HCT116 (cell line): Measurements from ENCODE around the gene ZBTB16. TPM values are rescaled to one million over a fixed set of nuclear protein-coding genes. Genes with fewer than 3 reads are reported as not detected.

Experiments
- ATAC-seq: fragments of 200-7000 bp; cut with Tn5 transposase; 2 replicates; pipeline ENCODE4 v1.9.1; 2020; ENCODE audit warnings: mild to moderate bottlenecking, moderate library complexity
- BruUV-seq: library from RNA; stranded (reverse); fragments of 400-500 nt; replicated peaks from 2 replicates; lab custom pipeline; 2021; lab: Mats Ljungman, UMichigan
- CTCF ChIA-PET: fragments of 300-600 bp; sonication (Branson Sonifier 250); formaldehyde crosslinking; loops from one replicate; lab custom pipeline; 2021; ENCODE audit warnings: antibody characterized with exemption; lab: Charles Lee
- POLR2A ChIA-PET: fragments of 300-600, 350-600 bp; sonication (Branson Sonifier 250); formaldehyde crosslinking; loops from one replicate; lab custom pipeline; 2021; ENCODE audit warnings: antibody characterized with exemption; lab: Charles Lee
- RAD21 ChIA-PET, 2 experiments: fragments of 300-600 bp; sonication (Branson Sonifier 250); formaldehyde crosslinking; loops; one replicate each; lab custom pipeline; 2023; ENCODE audit warnings: low total read pairs in 2 of 2; ENCODE audit not compliant: uncharacterized antibody in 2 of 2, unreplicated experiment in 2 of 2, low non-redundant PET in 1 of 2; lab: Charles Lee
- DNase-seq: peaks from one replicate; pipeline ENCODE4 v3.0.0-alpha.2; 2010; ENCODE audit warnings: low read depth, low spot score
- H2AFZ ChIP-seq: fragments of 200-600 bp; shearing (Covaris generic), sonication (generic); 2 replicates; pipeline ENCODE4 v1.6.1; 2017; ENCODE audit warnings: low read depth, mixed run types, mixed read lengths, antibody characterized with exemption, low read length; ENCODE audit not compliant: poor library complexity, severe bottlenecking
- H3K27ac ChIP-seq: 2 replicates; pipeline ENCODE4 v1.5.1; 2012; ENCODE audit warnings: low read depth, low read length
- H3K27me3 ChIP-seq: fragments of 200-600 bp; sonication (generic); 2 replicates; pipeline ENCODE4 v1.6.1; 2016; ENCODE audit warnings: mixed run types, low read length, mixed read lengths; ENCODE audit not compliant: insufficient read depth
- H3K36me3 ChIP-seq, 2 experiments: fragments of 200-500 bp in 1 of 2; fragments of 200-600 bp in 1 of 2; sonication (Bioruptor generic) in 1 of 2; sonication (generic) in 1 of 2; 2 replicates each; pipeline versions ENCODE4 v1.5.1 to v1.6.1; 2014 to 2016; ENCODE audit warnings: low read length in 2 of 2, inconsistent platforms in 1 of 2, mixed read lengths in 1 of 2, mixed run types in 1 of 2; ENCODE audit not compliant: insufficient read depth in 2 of 2, control insufficient read depth in 1 of 2
- H3K4me1 ChIP-seq, 2 experiments: fragments of 200-600 bp in 1 of 2; sonication (generic) in 1 of 2; 2 replicates each; pipeline versions ENCODE4 v1.5.1 to v1.6.1; 2012 to 2017; ENCODE audit warnings: low read length in 2 of 2, inconsistent platforms in 1 of 2, mild to moderate bottlenecking in 1 of 2, mixed read lengths in 1 of 2, mixed run types in 1 of 2, moderate library complexity in 1 of 2; ENCODE audit not compliant: insufficient read depth in 2 of 2, control insufficient read depth in 1 of 2
- H3K4me2 ChIP-seq: fragments of 200-600 bp; sonication (generic); 2 replicates; pipeline ENCODE4 v1.6.1; 2017; ENCODE audit warnings: mixed run types, low read length, mixed read lengths
- H3K4me3 ChIP-seq, 2 experiments: fragments of 200-600 bp in 1 of 2; sonication (generic) in 1 of 2; replicated peaks in 1 of 2; 2 replicates each; pipeline ENCODE4 v1.5.1; 2011 to 2016; ENCODE audit warnings: low read length in 2 of 2, control low read depth in 1 of 2, low read depth in 1 of 2, mild to moderate bottlenecking in 1 of 2, mixed read lengths in 1 of 2, mixed run types in 1 of 2
- H3K79me2 ChIP-seq: fragments of 200-600 bp; sonication (generic); 2 replicates; pipeline ENCODE4 v1.6.1; 2017; ENCODE audit warnings: mild to moderate bottlenecking, mixed run types, low read length, moderate library complexity, mixed read lengths; ENCODE audit not compliant: insufficient read depth
- H3K9ac ChIP-seq: fragments of 200-600 bp; sonication (generic); 2 replicates; pipeline ENCODE4 v1.6.1; 2016; ENCODE audit warnings: low read length, mixed read lengths
- H3K9me2 ChIP-seq: fragments of 200-600 bp; sonication (generic), shearing (Covaris generic); 2 replicates; pipeline ENCODE4 v1.6.1; 2017; ENCODE audit warnings: mixed run types, mild to moderate bottlenecking, moderate library complexity; ENCODE audit not compliant: insufficient read depth
- H3K9me3 ChIP-seq, 2 experiments: fragments of 200-500 bp in 1 of 2; fragments of 200-600 bp in 1 of 2; sonication (Bioruptor generic) in 1 of 2; sonication (generic) in 1 of 2; 2 replicates each; pipeline ENCODE4 v1.6.1; 2014 to 2017; ENCODE audit warnings: low read length in 2 of 2, mixed read lengths in 2 of 2, inconsistent platforms in 1 of 2, low read depth in 1 of 2, mild to moderate bottlenecking in 1 of 2, mixed run types in 1 of 2, moderate library complexity in 1 of 2; ENCODE audit not compliant: control insufficient read depth in 1 of 2, insufficient read depth in 1 of 2
- H4K20me1 ChIP-seq: fragments of 200-600 bp; sonication (generic), shearing (Covaris generic); 2 replicates; pipeline ENCODE4 v1.6.1; 2017; ENCODE audit warnings: mixed run types, mild to moderate bottlenecking, moderate library complexity; ENCODE audit not compliant: insufficient read depth
- CEBPB ChIP-seq: IDR thresholded peaks from 2 replicates; pipeline ENCODE4 v1.6.1; 2012; ENCODE audit warnings: low read depth
- EGR1 ChIP-seq: IDR thresholded peaks from 2 replicates; pipeline ENCODE4 v1.6.1; 2012; ENCODE audit warnings: low read depth
- ELF1 ChIP-seq: IDR thresholded peaks from 2 replicates; pipeline ENCODE4 v1.6.1; 2012; ENCODE audit warnings: low read depth, borderline replicate concordance
- EZH2phosphoT487 ChIP-seq: fragments of 200-600 bp; IDR thresholded peaks from 2 replicates; pipeline ENCODE4 v1.6.1; 2018; ENCODE audit warnings: antibody characterized with exemption, borderline replicate concordance
- JUND ChIP-seq: IDR thresholded peaks from 2 replicates; pipeline ENCODE4 v1.6.1; 2012
- POLR2A ChIP-seq: IDR thresholded peaks from 2 replicates; pipeline ENCODE4 v1.7.0; 2011; ENCODE audit warnings: borderline replicate concordance; ENCODE audit not compliant: insufficient read depth, insufficient read length; ENCODE audit errors: extremely low read depth
- REST ChIP-seq: IDR thresholded peaks from 2 replicates; pipeline ENCODE4 v1.6.1; 2012; ENCODE audit warnings: low read depth
- SRF ChIP-seq: IDR thresholded peaks from 2 replicates; pipeline ENCODE4 v1.6.1; 2012; ENCODE audit warnings: low read depth
- YY1 ChIP-seq: IDR thresholded peaks from 2 replicates; pipeline ENCODE4 v1.6.1; 2011; ENCODE audit warnings: low read length, low read depth, moderate library complexity, mild to moderate bottlenecking; ENCODE audit not compliant: insufficient replicate concordance; ENCODE audit errors: extremely low read depth
- ZBTB33 ChIP-seq: IDR thresholded peaks from 2 replicates; pipeline ENCODE4 v1.6.1; 2011; ENCODE audit warnings: mild to moderate bottlenecking, low read length, moderate library complexity; ENCODE audit not compliant: insufficient replicate concordance; ENCODE audit errors: extremely low read depth
- ZFX ChIP-seq: fragments of 450-650 bp; IDR thresholded peaks from 2 replicates; pipeline ENCODE4 v1.6.1; 2017
- ZNF274 ChIP-seq: fragments of 200-500 bp; sonication (Bioruptor generic); IDR thresholded peaks from 2 replicates; pipeline ENCODE4 v1.6.1; 2014; ENCODE audit warnings: mild to moderate bottlenecking, low read depth, low read length, inconsistent platforms
- intact Hi-C: fragments of 100-400 bp; cut with micrococcal nuclease; formaldehyde crosslinking; loops from 2 replicates; pipeline ENCODE4 v1.10.0; 2022
- total RNA-seq: library from RNA; stranded (reverse); gene quantifications from one replicate; pipeline ENCODE4 v1.2.1, GENCODE V29; 2021; ENCODE audit not compliant: unreplicated experiment
- TF ChIP-seq, protein P1 (sequence below): IDR thresholded peaks from 2 replicates; pipeline ENCODE4 v1.6.1; 2012
- TF ChIP-seq, protein P2 (sequence below), 3 experiments: fragments of 200-600 bp in 1 of 3; sonication (generic) in 1 of 3; IDR thresholded peaks in 2 of 3; conservative IDR thresholded peaks in 1 of 3; 2 replicates each; pipeline ENCODE4 v1.5.1; 2012 to 2017; ENCODE audit warnings: low read depth in 2 of 3, low read length in 2 of 3, antibody characterized with exemption in 1 of 3, borderline replicate concordance in 1 of 3, control low read depth in 1 of 3, mild to moderate bottlenecking in 1 of 3, mixed read lengths in 1 of 3, mixed run types in 1 of 3, moderate library complexity in 1 of 3; ENCODE audit not compliant: insufficient read depth in 1 of 3

Gene ZBTB16
- total RNA-seq, 1 experiment from 2014 or later = 0.30 TPM

DNA sequence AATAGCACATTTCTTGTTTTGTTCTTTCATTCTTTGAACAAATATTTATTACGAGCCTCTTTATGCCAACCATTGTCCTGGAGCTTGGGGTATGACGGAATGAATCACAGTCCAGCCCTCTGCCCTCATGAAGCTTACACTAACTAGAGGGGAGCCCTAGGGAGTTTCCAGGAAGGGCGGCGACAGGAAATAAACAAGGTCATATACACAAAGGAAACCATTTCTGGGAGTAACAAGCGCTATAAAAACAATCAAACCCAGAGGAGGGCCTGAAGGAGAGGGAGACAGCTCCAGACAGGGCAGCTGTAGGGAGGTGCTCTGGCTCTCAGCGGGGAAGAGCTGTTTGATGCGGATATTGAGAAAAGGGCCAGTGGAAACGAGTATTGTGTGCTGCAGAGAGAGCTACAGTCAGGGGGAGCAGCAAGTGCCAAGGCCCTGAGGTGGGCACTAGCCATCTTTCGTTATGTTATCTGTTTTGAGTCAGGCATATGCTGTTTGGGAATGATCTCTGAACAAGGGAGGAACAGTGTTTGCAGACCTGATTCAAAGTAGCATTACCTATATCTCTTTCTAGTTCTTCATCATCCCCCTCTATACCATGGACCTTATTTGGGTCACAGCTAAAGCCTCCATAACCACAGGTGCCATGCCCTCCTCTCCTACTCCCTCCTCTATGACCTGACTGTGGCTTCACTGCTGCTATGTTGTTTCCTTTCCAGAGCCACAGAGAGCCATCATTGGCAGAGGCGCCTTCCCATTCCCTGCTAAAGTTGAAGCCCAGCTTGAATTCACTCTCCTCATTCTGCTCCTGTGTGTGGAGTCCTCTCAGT, 15.3 kb upstream of the ZBTB16 start:
- Histone ChIP-seq H3K79me2 (no peaks in the 10 kb centered on the region), H2AFZ (no peak overlapping the region), H4K20me1 (no peaks in the 10 kb centered on the region), H3K4me2 (no peak overlapping the region), H3K4me3 (no peak overlapping the region), H3K4me1 (peaks cover 9 to 10% of the 10 kb centered on the region in 2 experiments; a peak in 3 of 4 replicates), H3K9me2 (no peaks in the 10 kb centered on the region), H3K27me3 (no peaks in the 10 kb centered on the region), H3K9me3 (no peaks in the 10 kb centered on the region), H3K9ac (no peak overlapping the region), H3K27ac (no peak overlapping the region), H3K36me3 (no peaks in the 10 kb centered on the region)
- no TSS peak for BruUV-seq
- ChIA-PET CTCF (no interaction called here), RAD21 (no interaction called here), POLR2A (no interaction called here)
- DNase-seq (no peak), ATAC-seq (no peak; the same call in 1 of the 2 replicates)
- no peak for TF ChIP-seq SRF
- no peak for TF ChIP-seq POLR2A
- no peak for TF ChIP-seq CEBPB
- no peak for TF ChIP-seq REST
- no peak for TF ChIP-seq ZBTB33
- TF ChIP-seq ELF1 = no peak
- TF ChIP-seq YY1 = no peak
- TF ChIP-seq, protein P1, sequence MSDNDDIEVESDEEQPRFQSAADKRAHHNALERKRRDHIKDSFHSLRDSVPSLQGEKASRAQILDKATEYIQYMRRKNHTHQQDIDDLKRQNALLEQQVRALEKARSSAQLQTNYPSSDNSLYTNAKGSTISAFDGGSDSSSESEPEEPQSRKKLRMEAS = no peak
- TF ChIP-seq, protein P2, sequence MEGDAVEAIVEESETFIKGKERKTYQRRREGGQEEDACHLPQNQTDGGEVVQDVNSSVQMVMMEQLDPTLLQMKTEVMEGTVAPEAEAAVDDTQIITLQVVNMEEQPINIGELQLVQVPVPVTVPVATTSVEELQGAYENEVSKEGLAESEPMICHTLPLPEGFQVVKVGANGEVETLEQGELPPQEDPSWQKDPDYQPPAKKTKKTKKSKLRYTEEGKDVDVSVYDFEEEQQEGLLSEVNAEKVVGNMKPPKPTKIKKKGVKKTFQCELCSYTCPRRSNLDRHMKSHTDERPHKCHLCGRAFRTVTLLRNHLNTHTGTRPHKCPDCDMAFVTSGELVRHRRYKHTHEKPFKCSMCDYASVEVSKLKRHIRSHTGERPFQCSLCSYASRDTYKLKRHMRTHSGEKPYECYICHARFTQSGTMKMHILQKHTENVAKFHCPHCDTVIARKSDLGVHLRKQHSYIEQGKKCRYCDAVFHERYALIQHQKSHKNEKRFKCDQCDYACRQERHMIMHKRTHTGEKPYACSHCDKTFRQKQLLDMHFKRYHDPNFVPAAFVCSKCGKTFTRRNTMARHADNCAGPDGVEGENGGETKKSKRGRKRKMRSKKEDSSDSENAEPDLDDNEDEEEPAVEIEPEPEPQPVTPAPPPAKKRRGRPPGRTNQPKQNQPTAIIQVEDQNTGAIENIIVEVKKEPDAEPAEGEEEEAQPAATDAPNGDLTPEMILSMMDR (IDR thresholded peaks at IDR 0.05 in 2 of 3, conservative IDR thresholded peaks at IDR 0.05 in 1 of 3; ENCODE audit: borderline replicate concordance in 1 of 3, insufficient read depth in 1 of 3, low read depth in 2 of 3, low read length in 2 of 3) = no peak
- TF ChIP-seq EGR1 = no peak
- TF ChIP-seq EZH2phosphoT487 = no peak
- no peak for TF ChIP-seq ZFX
- no peak for TF ChIP-seq ZNF274
- no peak for TF ChIP-seq JUND
- intact Hi-C loops = no loop called here
